CD4-positive, alpha-beta T cell treated with Interleukin-17A for 1 hour (primary cell): ENCODE data around the gene PRKN.
"Not testable (repeated sequence)": the region's sequence is repeated elsewhere in the genome, so short reads cannot be mapped to it uniquely, and the experiment has no call there.

Experiments used
- DNase-seq: peaks from one replicate; pipeline ENCODE4 v3.0.0-alpha.2; 2020

The PRKN gene

DNA sequence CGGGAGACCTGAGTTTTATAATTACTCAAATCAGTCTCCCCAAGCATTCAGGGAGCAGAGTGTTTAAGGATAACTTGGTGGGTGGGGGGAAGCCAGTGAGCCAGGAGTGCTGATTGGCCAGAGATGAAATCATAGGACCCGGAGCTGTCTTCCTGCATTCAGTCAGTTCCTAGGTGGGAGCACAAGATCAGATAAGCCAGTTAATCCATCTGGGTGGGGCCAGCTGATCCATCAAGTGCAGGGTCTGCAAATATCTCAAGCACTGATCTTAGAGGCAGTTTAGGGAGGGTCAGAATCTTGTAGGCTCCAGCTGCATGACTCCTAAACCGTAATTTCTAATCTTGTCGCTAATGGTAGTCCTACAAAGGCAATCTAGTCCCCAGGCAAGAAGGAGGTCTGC lies 196.2 kb downstream of the PRKN start:
- not testable (repeated sequence) for DNase-seq

- no peak for DNase-seq
Observed at GRCh38 chr6:162528538-162528937, 199.0 kb downstream of the PRKN start.

- no peak for DNase-seq
Observed at GRCh38 chr6:162526960-162527359, 200.6 kb downstream of the PRKN start.

DNA sequence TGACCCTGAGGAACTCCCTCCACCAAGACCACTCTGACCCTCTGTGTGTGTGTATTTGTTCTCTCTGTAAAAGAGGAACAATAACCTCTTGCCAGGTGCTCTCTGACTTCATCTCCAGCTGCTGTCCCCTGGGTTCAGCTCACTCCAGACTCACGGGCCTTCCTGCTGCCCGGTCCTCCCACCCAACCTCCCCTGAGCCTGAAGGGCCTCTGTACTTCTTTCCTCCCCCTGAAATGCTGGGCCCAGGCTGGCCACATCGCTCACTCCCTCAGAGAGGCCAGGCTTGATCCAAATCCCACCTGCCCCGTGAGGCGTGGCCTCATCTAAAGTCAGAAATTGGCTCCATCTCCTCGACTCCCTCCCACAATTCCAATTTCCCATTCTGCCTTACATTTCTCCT lies 202.4 kb downstream of the PRKN start:
- DNase-seq = no peak

- DNase-seq = no peak
Observed at GRCh38 chr6:162512744-162513143, 214.8 kb downstream of the PRKN start.

DNA sequence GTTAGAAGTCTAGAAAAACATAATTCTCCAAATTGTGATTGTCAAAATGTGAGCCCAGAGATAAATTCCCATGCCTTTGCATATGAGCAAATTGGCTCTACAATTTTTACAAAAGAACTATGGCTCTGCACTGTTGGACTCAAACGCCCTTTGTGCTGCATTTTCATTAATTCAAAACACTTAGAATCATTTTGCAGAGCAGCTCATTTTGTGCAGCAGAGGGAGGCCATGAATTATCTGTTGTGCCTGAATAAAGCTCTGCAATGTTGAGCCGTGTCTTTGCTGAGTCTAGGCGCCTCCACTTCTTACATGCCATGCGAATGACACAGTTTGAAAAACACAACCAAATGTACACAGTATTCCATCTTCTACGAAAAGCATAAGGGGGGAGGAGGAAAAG lies 230.2 kb downstream of the PRKN start:
- no peak for DNase-seq

- no peak for DNase-seq
Observed at GRCh38 chr6:162493917-162494316, 233.6 kb downstream of the PRKN start.

DNA sequence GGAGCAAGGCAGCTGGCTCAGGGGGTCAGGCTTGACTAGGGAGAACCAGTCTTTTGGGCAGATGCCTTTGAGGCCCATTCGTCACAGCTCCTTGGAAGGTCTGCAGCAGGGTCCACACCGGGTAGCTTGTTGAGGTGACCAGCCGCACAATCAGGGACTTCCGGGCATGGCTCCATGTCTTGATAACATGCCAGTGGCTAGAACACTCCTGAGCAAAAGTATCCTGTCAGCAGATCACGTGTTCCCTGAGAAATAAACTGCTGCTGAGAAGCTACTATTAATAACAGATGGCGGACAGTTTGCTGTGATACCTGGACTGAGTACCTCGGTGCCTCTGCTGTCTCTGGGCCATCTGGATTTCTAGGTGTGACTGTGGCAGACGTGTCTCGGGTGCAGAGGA lies 235.9 kb downstream of the PRKN start:
- DNase-seq = no peak

GRCh38 chr6:162489101-162489976 lies 238.2 kb downstream of the PRKN start:
- DNase-seq = no peak

DNA sequence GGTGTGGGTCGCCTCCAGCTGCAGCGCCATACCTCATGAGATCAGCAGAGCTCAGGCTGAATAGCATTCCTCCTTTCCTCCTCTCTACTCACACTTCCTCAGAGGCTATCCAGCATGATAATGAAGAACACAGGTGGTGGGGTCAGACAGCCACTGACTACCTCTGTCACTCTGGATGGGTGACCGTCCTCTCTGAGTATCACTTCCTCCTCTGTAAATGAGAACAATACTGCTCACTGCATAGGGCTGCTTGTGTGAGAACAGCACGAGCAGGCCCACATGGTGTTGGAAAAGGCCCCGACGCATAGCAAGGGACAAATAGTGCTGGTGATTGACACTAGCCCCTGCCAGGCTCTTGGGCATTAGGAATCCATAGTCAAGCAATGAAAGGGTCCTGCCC lies 239.1 kb downstream of the PRKN start:
- no peak for DNase-seq

DNA sequence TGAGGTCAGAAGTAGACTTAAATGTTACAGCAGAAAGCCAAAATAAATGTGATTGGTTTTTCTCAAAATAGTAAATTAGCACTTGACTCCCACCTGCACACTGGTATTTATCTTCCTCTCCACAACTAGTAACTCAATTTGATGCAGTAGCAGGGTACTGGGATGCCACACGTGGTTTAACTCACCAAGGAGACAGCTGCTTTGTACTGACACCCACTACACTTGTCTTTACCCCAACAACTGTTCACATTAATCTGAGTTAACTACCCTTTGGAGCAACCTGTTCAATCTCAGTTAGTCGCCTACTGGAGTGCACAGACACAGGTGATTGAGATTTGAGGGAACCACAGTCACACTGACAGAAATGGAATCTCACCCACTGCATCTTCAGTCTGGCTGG lies 242.1 kb downstream of the PRKN start:
- no peak for DNase-seq

GRCh38 chr6:162481938-162482337 lies 245.6 kb downstream of the PRKN start:
- DNase-seq = no peak

- DNase-seq = no peak
Observed at GRCh38 chr6:162481320-162481719, 246.2 kb downstream of the PRKN start.

DNA sequence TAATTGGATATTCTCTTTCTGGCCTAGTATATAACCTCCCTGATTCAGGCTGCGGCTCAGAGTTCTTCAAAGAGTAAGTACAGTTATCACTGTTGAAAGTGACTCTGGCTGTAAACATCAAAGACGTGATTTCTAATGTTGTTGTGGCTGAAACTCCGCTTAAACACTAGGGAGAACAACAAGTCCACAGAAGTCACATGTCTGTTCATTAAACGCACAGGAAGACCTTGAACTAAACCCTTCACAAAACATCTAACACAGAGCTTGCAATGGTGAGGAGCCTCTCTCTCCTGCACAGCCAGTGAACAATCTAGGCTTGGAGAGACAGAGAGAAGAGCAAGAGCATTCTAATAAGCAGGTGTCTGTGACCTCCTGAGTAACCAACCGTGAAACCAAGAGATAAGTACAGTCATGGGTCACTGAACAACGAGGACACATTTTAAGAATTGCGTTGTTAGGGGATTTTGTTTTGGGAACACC lies 249.3 kb downstream of the PRKN start:
- no peak for DNase-seq

- DNase-seq = no peak
Observed at GRCh38 chr6:162474722-162475121, 252.8 kb downstream of the PRKN start.

DNA sequence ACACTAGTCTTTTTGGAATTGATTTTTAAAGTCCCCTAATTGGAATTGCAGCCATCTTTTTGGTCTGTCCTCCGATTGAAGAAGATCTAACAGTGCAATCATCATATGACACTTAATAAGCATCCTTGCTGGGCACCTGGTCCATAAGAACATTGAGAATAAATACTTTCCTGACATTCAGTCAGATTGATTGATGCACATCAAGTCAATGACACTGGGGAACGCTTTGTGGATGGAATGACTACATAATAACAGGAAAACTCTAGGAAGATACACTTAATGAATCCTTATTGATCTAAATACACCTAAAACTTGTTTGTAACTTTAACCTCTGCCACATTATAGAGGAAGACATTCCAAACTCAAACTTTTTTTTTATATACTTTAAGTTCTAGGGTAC lies 255.7 kb downstream of the PRKN start:
- DNase-seq = no peak

- DNase-seq = no peak
Observed at GRCh38 chr6:162468326-162468725, 259.2 kb downstream of the PRKN start.

DNA sequence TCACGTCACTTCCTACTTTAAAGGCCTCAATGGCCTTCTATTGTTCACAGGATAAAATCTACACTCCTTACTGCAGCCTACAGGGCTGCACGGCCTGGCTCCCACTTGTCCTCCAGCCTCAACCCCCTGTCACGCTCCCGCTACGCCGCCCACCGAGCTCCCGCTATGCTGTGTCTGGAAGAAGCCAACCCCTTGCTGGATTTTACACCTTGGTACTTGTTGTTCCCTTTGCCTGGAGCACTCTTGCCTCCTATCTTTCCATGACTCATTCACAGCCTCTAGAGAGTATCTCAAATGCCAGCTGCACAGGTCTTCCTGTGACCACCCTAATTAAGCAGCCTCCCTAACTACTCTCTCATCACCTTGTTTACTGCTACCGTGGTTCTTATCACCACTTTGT lies 259.9 kb downstream of the PRKN start:
- DNase-seq = no peak

GRCh38 chr6:162463576-162463975 lies 264.0 kb downstream of the PRKN start:
- DNase-seq = no peak

DNA sequence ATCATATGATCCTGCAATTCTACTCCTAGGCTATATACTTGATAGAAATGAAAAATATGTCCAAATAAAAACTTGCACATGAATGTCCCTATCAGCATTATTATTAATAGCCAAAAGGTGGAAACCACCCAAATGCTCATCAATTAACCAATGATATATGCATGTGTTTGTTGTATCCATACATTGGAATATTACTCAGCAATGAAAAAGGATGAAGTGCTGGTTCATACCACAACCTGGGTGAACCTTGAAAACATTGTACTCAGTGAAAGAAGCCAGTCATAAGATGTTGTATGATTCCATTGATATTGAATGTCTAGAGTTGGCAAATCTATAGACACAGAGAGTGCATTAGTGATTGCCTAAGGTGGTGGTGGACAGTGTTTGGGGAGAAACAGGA lies 267.6 kb downstream of the PRKN start:
- DNase-seq = no peak

DNA sequence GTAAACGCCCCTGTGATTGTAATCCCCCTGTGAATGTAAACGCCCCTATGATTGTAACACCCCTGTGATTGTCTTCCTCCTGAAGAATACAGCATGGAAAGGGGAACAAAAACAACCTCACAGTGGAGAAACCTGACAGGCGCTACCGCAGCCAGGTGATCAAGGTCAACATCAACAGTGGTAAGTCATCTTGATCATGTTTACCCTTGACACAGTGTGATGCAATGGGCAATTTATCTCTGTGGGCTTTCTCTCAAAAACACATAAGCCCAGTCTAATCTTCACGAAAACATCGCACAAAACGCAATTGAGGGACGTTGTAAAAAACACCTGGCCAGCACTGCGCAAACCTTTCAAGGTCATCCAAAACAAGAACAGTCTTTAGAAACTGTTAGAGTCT lies 277.2 kb downstream of the PRKN start:
- no peak for DNase-seq

DNA sequence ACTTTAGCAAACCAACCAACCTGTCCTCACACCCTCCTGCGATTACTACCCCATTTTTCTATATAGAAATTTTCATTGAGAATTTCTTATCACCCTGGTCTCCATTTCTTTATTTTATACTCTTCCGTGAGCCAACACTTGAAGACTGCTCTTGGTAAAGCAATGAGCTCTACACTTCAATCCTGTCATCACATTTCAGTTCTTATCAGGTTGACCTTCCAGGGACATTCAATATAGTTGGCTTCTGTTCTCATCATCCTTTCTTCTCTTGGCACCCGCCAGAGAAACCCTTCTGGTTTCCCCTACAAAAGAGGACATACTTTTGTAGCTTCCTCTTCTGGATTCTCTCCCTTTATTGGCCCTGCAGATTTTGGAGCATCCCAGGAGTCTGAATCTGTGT lies 279.3 kb downstream of the PRKN start:
- DNase-seq = no peak

DNA sequence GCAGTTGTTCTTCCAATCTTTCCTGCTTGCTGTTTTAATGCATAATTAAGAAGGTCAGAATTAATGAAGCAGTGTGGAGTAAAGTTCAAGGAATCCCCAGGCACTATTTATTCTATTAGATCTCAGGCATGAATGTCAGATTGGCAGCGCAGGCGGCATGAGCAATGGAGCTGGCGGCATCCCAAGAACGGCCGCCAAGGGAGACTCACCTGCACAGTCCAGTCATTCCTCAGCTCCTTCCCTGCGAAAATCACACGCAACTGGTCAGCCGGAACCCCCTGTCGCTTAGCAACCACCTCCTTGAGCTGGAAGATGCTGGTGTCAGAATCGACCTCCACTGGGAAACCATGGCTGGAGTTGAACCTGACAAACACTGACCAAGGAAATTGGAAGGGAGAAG lies 284.5 kb downstream of the PRKN start:
- no peak for DNase-seq

- DNase-seq = no peak
Observed at GRCh38 chr6:162442687-162443086, 284.9 kb downstream of the PRKN start.

- DNase-seq = no peak
Observed at GRCh38 chr6:162441991-162442390, 285.6 kb downstream of the PRKN start.
